ENCODE data around the gene WDFY4.

WDFY4 gene

DNA sequence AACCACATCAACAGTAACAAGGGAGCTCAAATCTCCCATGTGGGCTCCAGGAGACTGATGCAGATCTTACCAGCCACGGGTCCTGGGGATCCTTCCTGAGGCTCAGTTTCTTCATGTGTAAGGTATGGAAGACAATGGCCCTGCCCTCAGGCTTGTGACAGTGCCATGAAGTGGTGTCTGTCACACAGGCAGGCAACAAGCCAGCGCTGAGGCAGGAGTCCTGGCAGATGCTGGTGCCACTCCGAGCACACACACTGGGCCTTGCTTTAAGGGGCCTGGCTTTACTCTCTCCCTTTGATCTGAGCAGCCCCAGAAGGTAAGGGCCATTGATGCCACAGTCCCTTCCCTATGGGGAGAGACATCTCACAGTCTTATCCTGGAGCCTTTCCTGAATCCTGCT, 283.4 kb downstream of the WDFY4 start:
- no peak overlapping the region for H3K27ac ChIP-seq (ENCODE audit: extremely low read depth, low read depth, low read length)
- no peaks in the 10 kb centered on the region for H3K36me3 ChIP-seq (ENCODE audit: control insufficient read depth in 2 of 2, insufficient read depth in 1 of 2, low read length in 2 of 2)
- ChIA-PET CTCF (no interaction called here), POLR2A (no interaction called here)
- no peak for TF ChIP-seq ZNF837 (tag by site-specific recombination; IDR thresholded peaks at IDR 0.05)
- TF ChIP-seq ZNF394 (tag by site-specific recombination; IDR thresholded peaks at IDR 0.05; ENCODE audit: borderline replicate concordance) = no peak
- no peak for TF ChIP-seq ZNF549 (tag by site-specific recombination; IDR thresholded peaks at IDR 0.05)
- TF ChIP-seq ZNF571 (tag by site-specific recombination; IDR thresholded peaks at IDR 0.05) = no peak
- no peak for TF ChIP-seq ZNF366 (tag by site-specific recombination; conservative IDR thresholded peaks at IDR 0.05)
- TF ChIP-seq ZIC2 (tag by site-specific recombination; IDR thresholded peaks at IDR 0.05) = no peak
- no peak for TF ChIP-seq EGR2 (tag by site-specific recombination; IDR thresholded peaks at IDR 0.05; ENCODE audit: low read depth)
- no peak for TF ChIP-seq ZNF239 (tag by site-specific recombination; IDR thresholded peaks at IDR 0.05)
- no peak for TF ChIP-seq ZNF610 (tag by site-specific recombination; IDR thresholded peaks at IDR 0.05; ENCODE audit: borderline replicate concordance)
- TF ChIP-seq ZNF175 (tag by site-specific recombination; IDR thresholded peaks at IDR 0.05) = no peak
- TF ChIP-seq, protein P1, sequence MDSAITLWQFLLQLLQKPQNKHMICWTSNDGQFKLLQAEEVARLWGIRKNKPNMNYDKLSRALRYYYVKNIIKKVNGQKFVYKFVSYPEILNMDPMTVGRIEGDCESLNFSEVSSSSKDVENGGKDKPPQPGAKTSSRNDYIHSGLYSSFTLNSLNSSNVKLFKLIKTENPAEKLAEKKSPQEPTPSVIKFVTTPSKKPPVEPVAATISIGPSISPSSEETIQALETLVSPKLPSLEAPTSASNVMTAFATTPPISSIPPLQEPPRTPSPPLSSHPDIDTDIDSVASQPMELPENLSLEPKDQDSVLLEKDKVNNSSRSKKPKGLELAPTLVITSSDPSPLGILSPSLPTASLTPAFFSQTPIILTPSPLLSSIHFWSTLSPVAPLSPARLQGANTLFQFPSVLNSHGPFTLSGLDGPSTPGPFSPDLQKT (IDR thresholded peaks at IDR 0.05; ENCODE audit: borderline replicate concordance, low read depth, low read length) = no peak
- TF ChIP-seq, protein P2, sequence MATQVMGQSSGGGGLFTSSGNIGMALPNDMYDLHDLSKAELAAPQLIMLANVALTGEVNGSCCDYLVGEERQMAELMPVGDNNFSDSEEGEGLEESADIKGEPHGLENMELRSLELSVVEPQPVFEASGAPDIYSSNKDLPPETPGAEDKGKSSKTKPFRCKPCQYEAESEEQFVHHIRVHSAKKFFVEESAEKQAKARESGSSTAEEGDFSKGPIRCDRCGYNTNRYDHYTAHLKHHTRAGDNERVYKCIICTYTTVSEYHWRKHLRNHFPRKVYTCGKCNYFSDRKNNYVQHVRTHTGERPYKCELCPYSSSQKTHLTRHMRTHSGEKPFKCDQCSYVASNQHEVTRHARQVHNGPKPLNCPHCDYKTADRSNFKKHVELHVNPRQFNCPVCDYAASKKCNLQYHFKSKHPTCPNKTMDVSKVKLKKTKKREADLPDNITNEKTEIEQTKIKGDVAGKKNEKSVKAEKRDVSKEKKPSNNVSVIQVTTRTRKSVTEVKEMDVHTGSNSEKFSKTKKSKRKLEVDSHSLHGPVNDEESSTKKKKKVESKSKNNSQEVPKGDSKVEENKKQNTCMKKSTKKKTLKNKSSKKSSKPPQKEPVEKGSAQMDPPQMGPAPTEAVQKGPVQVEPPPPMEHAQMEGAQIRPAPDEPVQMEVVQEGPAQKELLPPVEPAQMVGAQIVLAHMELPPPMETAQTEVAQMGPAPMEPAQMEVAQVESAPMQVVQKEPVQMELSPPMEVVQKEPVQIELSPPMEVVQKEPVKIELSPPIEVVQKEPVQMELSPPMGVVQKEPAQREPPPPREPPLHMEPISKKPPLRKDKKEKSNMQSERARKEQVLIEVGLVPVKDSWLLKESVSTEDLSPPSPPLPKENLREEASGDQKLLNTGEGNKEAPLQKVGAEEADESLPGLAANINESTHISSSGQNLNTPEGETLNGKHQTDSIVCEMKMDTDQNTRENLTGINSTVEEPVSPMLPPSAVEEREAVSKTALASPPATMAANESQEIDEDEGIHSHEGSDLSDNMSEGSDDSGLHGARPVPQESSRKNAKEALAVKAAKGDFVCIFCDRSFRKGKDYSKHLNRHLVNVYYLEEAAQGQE (tag by site-specific recombination; IDR thresholded peaks at IDR 0.05) = no peak
- no peak for TF ChIP-seq ZNF747 (tag by site-specific recombination; IDR thresholded peaks at IDR 0.05)
- TF ChIP-seq ZNF404 (tag by site-specific recombination; IDR thresholded peaks at IDR 0.05) = no peak
- TF ChIP-seq ZNF426 (tag by site-specific recombination; IDR thresholded peaks at IDR 0.05) = no peak
- no peaks in the 10 kb centered on the region for H3K9me3 ChIP-seq (ENCODE audit: control insufficient read depth, insufficient read depth, low read depth, low read length)
- no peaks in the 10 kb centered on the region for H3K4me1 ChIP-seq (ENCODE audit: control insufficient read depth, insufficient read depth, low read length)
- H3K4me3 ChIP-seq (ENCODE audit: low read depth, low read length) = no peak overlapping the region

DNA sequence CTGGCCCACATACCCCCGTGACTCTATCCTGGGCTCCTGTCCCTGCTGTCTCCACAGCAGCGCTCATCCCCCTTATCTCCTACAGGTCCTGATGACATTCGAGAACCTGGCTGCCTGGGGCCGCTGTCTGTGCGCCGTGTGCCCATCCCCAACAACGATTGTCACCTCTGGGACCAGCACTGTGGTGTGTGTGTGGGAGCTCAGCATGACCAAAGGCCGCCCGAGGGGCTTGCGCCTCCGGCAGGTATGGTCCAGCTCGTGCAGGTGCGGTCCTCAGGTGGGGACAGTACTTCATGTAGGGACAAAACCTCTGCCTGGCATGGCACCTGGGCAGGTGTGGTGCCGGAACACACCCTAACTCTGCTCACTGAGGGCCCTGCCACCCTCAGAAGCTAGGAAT, 285.4 kb downstream of the WDFY4 start:
- POLR2A ChIA-PET = no interaction called here
- no peaks in the 10 kb centered on the region for H3K9me3 ChIP-seq (ENCODE audit: control insufficient read depth, insufficient read depth, low read depth, low read length)
- no peaks in the 10 kb centered on the region for H3K36me3 ChIP-seq (ENCODE audit: control insufficient read depth in 2 of 2, insufficient read depth in 1 of 2, low read length in 2 of 2)
- CTCF ChIA-PET = interaction anchor here (1.3 kb wide), 1 partner anchor 11 kb away, joined by 3 read pairs; no protein-coding TSS in a partner anchor
- H3K27ac ChIP-seq (ENCODE audit: extremely low read depth, low read depth, low read length) = no peak overlapping the region
- no peak overlapping the region for H3K4me3 ChIP-seq (ENCODE audit: low read depth, low read length)
- no peaks in the 10 kb centered on the region for H3K4me1 ChIP-seq (ENCODE audit: control insufficient read depth, insufficient read depth, low read length)
- TF ChIP-seq ZNF629 (tag by site-specific recombination; IDR thresholded peaks at IDR 0.05) (no peak), ZNF624 (tag by site-specific recombination; IDR thresholded peaks at IDR 0.05) (no peak), MEIS1 (CRISPR knock-in tag; IDR thresholded peaks at IDR 0.05; ENCODE audit: borderline replicate concordance) (no peak), SP3 (tag by site-specific recombination; IDR thresholded peaks at IDR 0.05) (no peak), GFI1B (tag by site-specific recombination; IDR thresholded peaks at IDR 0.05) (no peak), GLIS1 (tag by site-specific recombination; IDR thresholded peaks at IDR 0.05) (no peak)
- TF ChIP-seq, protein P3, sequence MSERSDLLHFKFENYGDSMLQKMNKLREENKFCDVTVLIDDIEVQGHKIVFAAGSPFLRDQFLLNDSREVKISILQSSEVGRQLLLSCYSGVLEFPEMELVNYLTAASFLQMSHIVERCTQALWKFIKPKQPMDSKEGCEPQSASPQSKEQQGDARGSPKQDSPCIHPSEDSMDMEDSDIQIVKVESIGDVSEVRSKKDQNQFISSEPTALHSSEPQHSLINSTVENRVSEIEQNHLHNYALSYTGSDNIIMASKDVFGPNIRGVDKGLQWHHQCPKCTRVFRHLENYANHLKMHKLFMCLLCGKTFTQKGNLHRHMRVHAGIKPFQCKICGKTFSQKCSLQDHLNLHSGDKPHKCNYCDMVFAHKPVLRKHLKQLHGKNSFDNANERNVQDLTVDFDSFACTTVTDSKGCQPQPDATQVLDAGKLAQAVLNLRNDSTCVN (tag by site-specific recombination; optimal IDR thresholded peaks at IDR 0.05) = no peak
- TF ChIP-seq, protein P2 (tag by site-specific recombination; IDR thresholded peaks at IDR 0.05) = no peak
- TF ChIP-seq, protein P4, sequence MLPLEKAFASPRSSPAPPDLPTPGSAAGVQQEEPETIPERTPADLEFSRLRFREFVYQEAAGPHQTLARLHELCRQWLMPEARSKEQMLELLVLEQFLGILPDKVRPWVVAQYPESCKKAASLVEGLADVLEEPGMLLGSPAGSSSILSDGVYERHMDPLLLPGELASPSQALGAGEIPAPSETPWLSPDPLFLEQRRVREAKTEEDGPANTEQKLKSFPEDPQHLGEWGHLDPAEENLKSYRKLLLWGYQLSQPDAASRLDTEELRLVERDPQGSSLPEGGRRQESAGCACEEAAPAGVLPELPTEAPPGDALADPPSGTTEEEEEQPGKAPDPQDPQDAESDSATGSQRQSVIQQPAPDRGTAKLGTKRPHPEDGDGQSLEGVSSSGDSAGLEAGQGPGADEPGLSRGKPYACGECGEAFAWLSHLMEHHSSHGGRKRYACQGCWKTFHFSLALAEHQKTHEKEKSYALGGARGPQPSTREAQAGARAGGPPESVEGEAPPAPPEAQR (tag by site-specific recombination; IDR thresholded peaks at IDR 0.05) = no peak
- TF ChIP-seq, protein P5, sequence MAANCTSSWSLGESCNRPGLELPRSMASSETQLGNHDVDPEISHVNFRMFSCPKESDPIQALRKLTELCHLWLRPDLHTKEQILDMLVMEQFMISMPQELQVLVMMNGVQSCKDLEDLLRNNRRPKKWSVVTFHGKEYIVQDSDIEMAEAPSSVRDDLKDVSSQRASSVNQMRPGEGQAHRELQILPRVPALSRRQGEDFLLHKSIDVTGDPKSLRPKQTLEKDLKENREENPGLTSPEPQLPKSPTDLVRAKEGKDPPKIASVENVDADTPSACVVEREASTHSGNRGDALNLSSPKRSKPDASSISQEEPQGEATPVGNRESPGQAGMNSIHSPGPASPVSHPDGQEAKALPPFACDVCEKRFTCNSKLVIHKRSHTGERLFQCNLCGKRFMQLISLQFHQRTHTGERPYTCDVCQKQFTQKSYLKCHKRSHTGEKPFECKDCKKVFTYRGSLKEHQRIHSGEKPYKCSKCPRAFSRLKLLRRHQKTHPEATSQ (tag by site-specific recombination; IDR thresholded peaks at IDR 0.05) = no peak

All from HEK293 (cell line).